HEK293T (cell line): ENCODE measurements around the gene SGIP1.

Experiments
- ARNT ChIP-seq: fragments of 450-650 bp; IDR thresholded peaks from 2 replicates; pipeline ENCODE4 v1.6.1; 2017; ENCODE audit warnings: mild to moderate bottlenecking
- BHLHE40 ChIP-seq: fragments of 450-650 bp; IDR thresholded peaks from 2 replicates; pipeline ENCODE4 v1.6.1; 2016; ENCODE audit warnings: mild to moderate bottlenecking, moderate library complexity, borderline replicate concordance
- FOXA1 ChIP-seq: fragments of 450-650 bp; IDR thresholded peaks from 2 replicates; pipeline ENCODE4 v1.6.1; 2016; ENCODE audit warnings: mild to moderate bottlenecking
- SUZ12 ChIP-seq: fragments of 450-650 bp; IDR thresholded peaks from 2 replicates; pipeline ENCODE4 v1.6.1; 2016; ENCODE audit warnings: mild to moderate bottlenecking

DNA sequence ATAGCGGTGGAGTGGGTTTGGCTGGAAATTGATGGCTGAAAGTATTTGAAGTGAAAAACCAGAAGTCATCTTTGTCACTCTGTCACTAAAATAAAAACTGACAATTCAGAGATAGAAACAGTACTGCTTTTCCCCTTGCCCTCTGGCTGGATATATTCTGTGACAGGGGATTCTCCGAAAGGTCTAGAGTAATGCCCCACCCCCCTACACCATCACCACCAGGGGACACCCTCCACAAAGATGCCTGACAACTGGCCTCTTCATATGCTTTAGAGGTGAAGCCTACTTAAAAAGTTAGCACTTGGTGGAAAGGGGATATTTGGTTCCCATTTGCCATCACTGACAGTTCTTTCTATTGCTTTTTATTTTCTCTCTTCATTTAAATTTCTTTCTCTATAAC is 73.5 kb downstream of the SGIP1 start:
- no peak for TF ChIP-seq ARNT
- TF ChIP-seq FOXA1, result no peak
- no peak for TF ChIP-seq SUZ12
- TF ChIP-seq BHLHE40, result no peak
